DOHH2 (cell line): ENCODE measurements around the gene GAD1.

ENCODE experiments used
- H3F3A ChIP-seq: fragments of 200-600 bp; sonication (generic), shearing (Covaris generic); 2 replicates; pipeline ENCODE4 v1.6.0; 2016; ENCODE audit warnings: antibody characterized with exemption, mild to moderate bottlenecking; ENCODE audit not compliant: control insufficient read depth, insufficient read depth
- H3K27ac ChIP-seq: fragments of 200-600 bp; sonication (generic); 2 replicates; pipeline ENCODE4 v1.5.1; 2014; ENCODE audit warnings: low read depth, mild to moderate bottlenecking, low read length, moderate library complexity
- H3K27me3 ChIP-seq: fragments of 200-600 bp; sonication (generic); 2 replicates; pipeline ENCODE4 v1.6.1; 2014; ENCODE audit warnings: mild to moderate bottlenecking, low read length, mixed read lengths; ENCODE audit not compliant: control insufficient read depth
- H3K36me3 ChIP-seq: fragments of 200-600 bp; sonication (generic); 2 replicates; pipeline ENCODE4 v1.6.1; 2014; ENCODE audit warnings: mild to moderate bottlenecking, low read length, moderate library complexity, mixed read lengths; ENCODE audit not compliant: control insufficient read depth
- H3K4me1 ChIP-seq: fragments of 200-600 bp; sonication (generic); 2 replicates; pipeline ENCODE4 v1.6.1; 2014; ENCODE audit warnings: mild to moderate bottlenecking, low read length, mixed read lengths; ENCODE audit not compliant: control insufficient read depth
- H3K4me2 ChIP-seq: fragments of 200-600 bp; sonication (generic); 2 replicates; pipeline ENCODE4 v1.6.0; 2014; ENCODE audit warnings: mild to moderate bottlenecking, low read length, moderate library complexity
- H3K4me3 ChIP-seq: fragments of 200-600 bp; sonication (generic); 2 replicates; pipeline ENCODE4 v1.5.1; 2014; ENCODE audit warnings: mild to moderate bottlenecking, low read length, mixed read lengths
- H3K79me2 ChIP-seq: fragments of 200-600 bp; sonication (generic); 2 replicates; pipeline ENCODE4 v1.6.1; 2014; ENCODE audit warnings: mild to moderate bottlenecking, low read length, mixed read lengths; ENCODE audit not compliant: control insufficient read depth
- H3K9me2 ChIP-seq: fragments of 200-600 bp; sonication (generic); replicated peaks from 2 replicates; pipeline ENCODE4 v1.6.1; 2014; ENCODE audit warnings: mild to moderate bottlenecking, low read length, mixed read lengths; ENCODE audit not compliant: control insufficient read depth
- H3K9me3 ChIP-seq: fragments of 200-600 bp; sonication (generic); 2 replicates; pipeline ENCODE4 v1.6.1; 2014; ENCODE audit warnings: antibody characterized with exemption, low read length, mixed read lengths; ENCODE audit not compliant: control insufficient read depth, insufficient read depth
- H4K20me1 ChIP-seq: fragments of 200-600 bp; sonication (generic); 2 replicates; pipeline ENCODE4 v1.6.0; 2014; ENCODE audit warnings: low read depth, mild to moderate bottlenecking, antibody characterized with exemption, low read length, moderate library complexity; ENCODE audit not compliant: control insufficient read depth, insufficient read depth
- CTCF ChIP-seq: fragments of 200-600 bp; sonication (generic); IDR thresholded peaks from one replicate; pipeline ENCODE4 v1.5.1; 2014; ENCODE audit warnings: antibody characterized with exemption, mild to moderate bottlenecking, low read depth, low read length; ENCODE audit not compliant: poor library complexity, severe bottlenecking
- EZH2phosphoT487 ChIP-seq: fragments of 200-600 bp; sonication (generic); IDR thresholded peaks from 2 replicates; pipeline ENCODE4 v1.6.1; 2017; ENCODE audit warnings: borderline replicate concordance, mild to moderate bottlenecking, antibody characterized with exemption, low read length, moderate library complexity, mixed read lengths

Gene GAD1

GRCh38 chr2:170895023-170895757 lies 78.5 kb downstream of the GAD1 start:
- TF ChIP-seq CTCF (no peak), EZH2phosphoT487 (no peak)
- Histone ChIP-seq H3K9me3 (no peaks in the 10 kb centered on the region), H3K4me3 (no peak overlapping the region), H3K9me2 (no peaks in the 10 kb centered on the region), H4K20me1 (no peaks in the 10 kb centered on the region), H3K4me2 (no peak overlapping the region), H3K79me2 (no peaks in the 10 kb centered on the region), H3K4me1 (no peaks in the 10 kb centered on the region), H3F3A (no peaks in the 10 kb centered on the region), H3K27ac (no peak overlapping the region), H3K27me3 (peaks cover 4% of the 10 kb centered on the region; the same call in 1 of the 2 replicates), H3K36me3 (no peaks in the 10 kb centered on the region)

- Histone ChIP-seq H3K27me3 (no peaks in the 10 kb centered on the region; the same call in 1 of the 2 replicates), H3K9me2 (no peaks in the 10 kb centered on the region), H3F3A (no peaks in the 10 kb centered on the region), H3K4me1 (no peaks in the 10 kb centered on the region), H3K4me2 (no peak overlapping the region), H3K27ac (no peak overlapping the region), H3K9me3 (no peaks in the 10 kb centered on the region), H4K20me1 (no peaks in the 10 kb centered on the region), H3K79me2 (no peaks in the 10 kb centered on the region), H3K4me3 (no peak overlapping the region), H3K36me3 (no peaks in the 10 kb centered on the region)
- TF ChIP-seq CTCF (no peak), EZH2phosphoT487 (no peak)
Observed at GRCh38 chr2:170896622-170897021, 79.9 kb downstream of the GAD1 start.

GRCh38 chr2:170897108-170897507 lies 80.4 kb downstream of the GAD1 start:
- Histone ChIP-seq H3K27ac (no peak overlapping the region), H3K36me3 (no peaks in the 10 kb centered on the region), H3K9me2 (no peaks in the 10 kb centered on the region), H3K4me3 (no peak overlapping the region), H3K4me1 (no peaks in the 10 kb centered on the region), H3F3A (no peaks in the 10 kb centered on the region), H3K4me2 (no peak overlapping the region), H3K79me2 (no peaks in the 10 kb centered on the region), H3K27me3 (no peaks in the 10 kb centered on the region; the same call in 1 of the 2 replicates), H3K9me3 (no peaks in the 10 kb centered on the region), H4K20me1 (no peaks in the 10 kb centered on the region)
- TF ChIP-seq CTCF, result no peak
- TF ChIP-seq EZH2phosphoT487, result no peak
